SU-DHL-6 (cell line): Measurements from ENCODE around the gene MAGI3.

ENCODE experiments used
- EZH2phosphoT487 ChIP-seq: fragments of 200-600 bp; sonication (generic), shearing (Covaris generic); conservative IDR thresholded peaks from 2 replicates; pipeline ENCODE4 v1.6.1; 2018; ENCODE audit warnings: mild to moderate bottlenecking, antibody characterized with exemption, low read length, moderate library complexity, mixed read lengths
- TF ChIP-seq, protein P1 (sequence below): fragments of 200-600 bp; sonication (generic); IDR thresholded peaks from one replicate; pipeline ENCODE4 v1.5.1; 2017; ENCODE audit warnings: antibody characterized with exemption, mild to moderate bottlenecking, low read length, moderate library complexity; ENCODE audit not compliant: insufficient read depth, poor library complexity, severe bottlenecking

DNA sequence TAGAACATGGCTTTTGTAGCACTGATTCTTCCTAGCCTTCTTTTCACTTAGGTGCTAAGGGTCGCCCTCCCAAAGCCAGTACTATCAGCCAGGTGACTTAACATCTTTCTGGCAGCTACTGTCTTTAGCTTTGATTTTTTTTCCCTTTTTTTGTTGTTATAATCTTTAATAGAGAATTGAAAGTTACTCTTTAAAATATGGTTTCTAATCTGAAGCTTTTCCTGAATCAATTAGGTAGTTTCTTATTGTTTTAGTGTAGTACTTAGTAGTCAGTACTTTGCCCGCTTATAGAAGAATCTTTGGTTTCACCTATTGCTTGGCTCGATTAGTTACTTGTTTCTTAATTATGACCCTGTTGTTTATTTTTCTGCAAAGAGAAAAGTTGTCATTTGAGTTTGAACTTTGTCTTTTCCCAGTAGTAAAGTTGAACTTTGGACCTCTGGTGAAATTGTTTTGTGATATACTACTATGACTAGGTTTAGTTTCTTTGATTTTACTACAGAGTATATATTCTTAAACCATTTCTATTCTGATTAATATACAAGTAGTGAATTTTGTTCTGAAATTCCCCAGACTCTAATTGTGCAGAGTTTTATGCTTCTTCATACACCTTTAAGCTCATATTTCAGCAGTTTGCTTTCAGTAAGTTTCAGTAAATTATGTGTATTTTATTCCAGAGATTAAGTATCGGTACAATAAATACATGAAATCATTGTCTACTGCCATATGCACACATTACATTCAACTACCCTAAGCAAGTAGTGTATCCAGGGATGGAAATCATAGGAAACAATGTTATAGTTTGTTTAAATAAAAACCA is 3.9 kb downstream of the MAGI3 start:
- TF ChIP-seq, protein P1, sequence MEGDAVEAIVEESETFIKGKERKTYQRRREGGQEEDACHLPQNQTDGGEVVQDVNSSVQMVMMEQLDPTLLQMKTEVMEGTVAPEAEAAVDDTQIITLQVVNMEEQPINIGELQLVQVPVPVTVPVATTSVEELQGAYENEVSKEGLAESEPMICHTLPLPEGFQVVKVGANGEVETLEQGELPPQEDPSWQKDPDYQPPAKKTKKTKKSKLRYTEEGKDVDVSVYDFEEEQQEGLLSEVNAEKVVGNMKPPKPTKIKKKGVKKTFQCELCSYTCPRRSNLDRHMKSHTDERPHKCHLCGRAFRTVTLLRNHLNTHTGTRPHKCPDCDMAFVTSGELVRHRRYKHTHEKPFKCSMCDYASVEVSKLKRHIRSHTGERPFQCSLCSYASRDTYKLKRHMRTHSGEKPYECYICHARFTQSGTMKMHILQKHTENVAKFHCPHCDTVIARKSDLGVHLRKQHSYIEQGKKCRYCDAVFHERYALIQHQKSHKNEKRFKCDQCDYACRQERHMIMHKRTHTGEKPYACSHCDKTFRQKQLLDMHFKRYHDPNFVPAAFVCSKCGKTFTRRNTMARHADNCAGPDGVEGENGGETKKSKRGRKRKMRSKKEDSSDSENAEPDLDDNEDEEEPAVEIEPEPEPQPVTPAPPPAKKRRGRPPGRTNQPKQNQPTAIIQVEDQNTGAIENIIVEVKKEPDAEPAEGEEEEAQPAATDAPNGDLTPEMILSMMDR = no peak
- no peak for TF ChIP-seq EZH2phosphoT487
